Gastroesophageal sphincter (tissue), 3 donors: ENCODE data around the gene TBC1D5.

Source experiments
- POLR2A ChIP-seq, 2 donors: fragments of 450-650 bp; IDR thresholded peaks; one replicate each; pipeline ENCODE4 v1.6.1; 2017; ENCODE audit warnings: antibody characterized with exemption in 2 of 2, mild to moderate bottlenecking in 2 of 2, moderate library complexity in 1 of 2
- POLR2AphosphoS5 ChIP-seq: sonication (generic); formaldehyde crosslinking; IDR thresholded peaks from one replicate; pipeline ENCODE4 v1.6.1; 2017; ENCODE audit warnings: antibody characterized with exemption
- TF ChIP-seq, protein P1 (sequence below), 4 experiments: fragments of 200-600 bp in 2 of 4; fragments of 450-650 bp in 2 of 4; sonication (generic) in 1 of 4; IDR thresholded peaks; one replicate each; pipeline ENCODE4 v1.5.1; 2017 to 2019; ENCODE audit warnings: antibody characterized with exemption in 4 of 4, mild to moderate bottlenecking in 2 of 4, moderate library complexity in 2 of 4

DNA sequence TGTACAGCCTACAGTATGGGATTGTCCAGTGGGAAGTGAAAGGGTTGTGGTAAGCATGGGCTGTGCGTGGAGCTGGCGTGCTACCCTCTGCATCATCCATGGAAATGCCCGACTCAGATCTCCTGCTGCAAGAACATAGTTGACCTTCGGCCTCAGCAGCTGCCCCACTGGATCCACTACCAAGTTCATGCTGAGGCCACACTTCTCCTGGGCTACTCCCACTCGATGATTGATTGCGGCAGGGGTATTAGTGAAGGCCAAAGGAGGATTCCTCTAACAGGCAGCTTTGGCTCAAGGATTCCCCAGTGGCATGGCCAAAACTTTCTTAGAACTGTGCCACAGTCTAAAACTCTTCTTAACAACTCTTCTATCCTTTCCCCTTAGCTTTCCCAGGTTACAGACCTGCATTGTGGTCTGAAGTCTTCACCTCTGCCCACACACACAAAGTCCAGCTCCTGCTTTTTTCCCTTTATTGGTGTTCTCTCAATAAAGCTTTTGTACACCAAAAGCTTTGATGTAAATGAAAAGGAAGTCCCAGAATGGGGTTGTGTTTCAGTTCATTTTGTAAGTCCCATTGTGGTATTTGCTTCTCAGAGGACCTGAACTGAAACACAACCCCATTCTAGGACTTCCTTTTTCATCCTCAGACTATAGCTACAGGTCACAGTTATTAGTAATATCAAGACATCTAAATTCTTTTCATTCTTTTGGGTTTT is 4.9 kb upstream of the TBC1D5 start:
- TF ChIP-seq, protein P1, sequence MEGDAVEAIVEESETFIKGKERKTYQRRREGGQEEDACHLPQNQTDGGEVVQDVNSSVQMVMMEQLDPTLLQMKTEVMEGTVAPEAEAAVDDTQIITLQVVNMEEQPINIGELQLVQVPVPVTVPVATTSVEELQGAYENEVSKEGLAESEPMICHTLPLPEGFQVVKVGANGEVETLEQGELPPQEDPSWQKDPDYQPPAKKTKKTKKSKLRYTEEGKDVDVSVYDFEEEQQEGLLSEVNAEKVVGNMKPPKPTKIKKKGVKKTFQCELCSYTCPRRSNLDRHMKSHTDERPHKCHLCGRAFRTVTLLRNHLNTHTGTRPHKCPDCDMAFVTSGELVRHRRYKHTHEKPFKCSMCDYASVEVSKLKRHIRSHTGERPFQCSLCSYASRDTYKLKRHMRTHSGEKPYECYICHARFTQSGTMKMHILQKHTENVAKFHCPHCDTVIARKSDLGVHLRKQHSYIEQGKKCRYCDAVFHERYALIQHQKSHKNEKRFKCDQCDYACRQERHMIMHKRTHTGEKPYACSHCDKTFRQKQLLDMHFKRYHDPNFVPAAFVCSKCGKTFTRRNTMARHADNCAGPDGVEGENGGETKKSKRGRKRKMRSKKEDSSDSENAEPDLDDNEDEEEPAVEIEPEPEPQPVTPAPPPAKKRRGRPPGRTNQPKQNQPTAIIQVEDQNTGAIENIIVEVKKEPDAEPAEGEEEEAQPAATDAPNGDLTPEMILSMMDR (IDR thresholded peaks at IDR 0.05) = no peak
- TF ChIP-seq POLR2AphosphoS5 (no peak), POLR2A (IDR thresholded peaks at IDR 0.05) (no peak)
